Adrenal gland (tissue), 12 donors: ENCODE results near the gene PRPS2. TPM values are rescaled to one million over a fixed set of nuclear protein-coding genes. Genes with fewer than 3 reads are reported as not detected.

Experiments
- DNase-seq, 7 donors: peaks; one replicate each; pipeline ENCODE4 v3.0.0-alpha.2; 2019 to 2020
- H3K27ac ChIP-seq, 5 donors: fragments of 200-600 bp; sonication (generic) in 4 of 5; 1 replicate in 3 of 5; 2 replicates in 2 of 5; pipeline versions ENCODE4 v1.5.1 to v1.8.0; 2016 to 2020; ENCODE audit warnings: mild to moderate bottlenecking in 1 of 5
- H3K27me3 ChIP-seq: fragments of 200-600 bp; 2 replicates; pipeline ENCODE4 v1.8.0; 2021
- H3K36me3 ChIP-seq, 2 donors: fragments of 200-600 bp; replicated peaks in 1 of 2; 1 replicate in 1 of 2; 2 replicates in 1 of 2; pipeline versions ENCODE4 v1.5.1 to v1.8.0; 2018 to 2022
- H3K4me1 ChIP-seq, 2 donors: fragments of 200-600 bp; replicated peaks in 1 of 2; 1 replicate in 1 of 2; 2 replicates in 1 of 2; pipeline versions ENCODE4 v1.5.1 to v1.8.0; 2018 to 2021
- H3K4me3 ChIP-seq, 4 donors: fragments of 200-600 bp; sonication (generic) in 3 of 4; one replicate each; pipeline ENCODE4 v1.5.1; 2016 to 2018
- H3K9me3 ChIP-seq, 3 donors: fragments of 200-600 bp; sonication (generic) in 1 of 3; replicated peaks in 1 of 3; 1 replicate in 2 of 3; 2 replicates in 1 of 3; pipeline versions ENCODE4 v1.5.1 to v1.8.0; 2016 to 2021
- CTCF ChIP-seq, 6 experiments: fragments of 450-650 bp in 4 of 6; fragments of 200-600 bp in 2 of 6; sonication (generic) in 1 of 6; IDR thresholded peaks; 1 replicate in 5 of 6; 2 replicates in 1 of 6; pipeline versions ENCODE4 v1.5.1 to v1.8.0; 2016 to 2021; ENCODE audit warnings: antibody characterized with exemption in 6 of 6, mild to moderate bottlenecking in 2 of 6, moderate library complexity in 1 of 6
- POLR2A ChIP-seq, 2 donors: fragments of 450-650 bp; IDR thresholded peaks; one replicate each; pipeline ENCODE4 v1.6.1; 2017; ENCODE audit warnings: antibody characterized with exemption in 2 of 2, mild to moderate bottlenecking in 2 of 2, moderate library complexity in 1 of 2
- WGBS, 4 donors: extraction: QIAGEN DNeasy Blood & Tissue Kit in 2 of 4; methylation state at CpG; one replicate each; pipeline versions ENCODE4 v1.1.5 to v1.1.7; 2013 to 2017; 5-methylcytosine and 5-hydroxymethylcytosine counted together
- intact Hi-C, 2 donors: fragments of 100-400 bp; cut with DNase I; formaldehyde crosslinking; loops; one replicate each; pipeline versions ENCODE4 v1.14.1 to v1.15.0; 2022 to 2023
- polyA plus RNA-seq, 3 donors: library from polyadenylated mRNA; stranded (reverse); fragments of 200-250 nt in 2 of 3; fragments of 350-450 nt in 1 of 3; fragmentation: Illumina TruSeq in 1 of 3; extraction: RNeasy Lipid Tissue Mini Kit (QIAGEN cat#74804) in 1 of 3; gene quantifications; one replicate each; pipeline ENCODE4 v1.2.3, GENCODE V29; 2013 to 2014
- total RNA-seq, 9 donors: library from RNA; depleted of rRNA in 4 of 9; stranded (reverse); fragments of >200 nt in 4 of 9; fragments of 120-200 nt in 1 of 9; fragmentation: NEBNext Ultra II Directional in 1 of 9; extraction: Animal tissue kit (Norgen Biotek cat#: 25700) in 1 of 9; gene quantifications; one replicate each; pipeline versions ENCODE4 v1.1.0 to v1.2.4, GENCODE V29; 2013 to 2023
- donor health status: healthy with polysubstance abuse.
- donor health status: Bipolar disorder and iron deficiency.
- donor health status: DM: yes; HTN: yes; CAD: no.
- donor health status: DM: no; HTN: no; CAD: no.
- donor health status: DM: no; HTN: no; CAD: no.
- donor health status: DM: yes; HTN: yes; CAD: no.

The PRPS2 gene
- total and polyA plus RNA-seq, 12 donors: 4.8 to 317 (median 78.1) TPM

DNA sequence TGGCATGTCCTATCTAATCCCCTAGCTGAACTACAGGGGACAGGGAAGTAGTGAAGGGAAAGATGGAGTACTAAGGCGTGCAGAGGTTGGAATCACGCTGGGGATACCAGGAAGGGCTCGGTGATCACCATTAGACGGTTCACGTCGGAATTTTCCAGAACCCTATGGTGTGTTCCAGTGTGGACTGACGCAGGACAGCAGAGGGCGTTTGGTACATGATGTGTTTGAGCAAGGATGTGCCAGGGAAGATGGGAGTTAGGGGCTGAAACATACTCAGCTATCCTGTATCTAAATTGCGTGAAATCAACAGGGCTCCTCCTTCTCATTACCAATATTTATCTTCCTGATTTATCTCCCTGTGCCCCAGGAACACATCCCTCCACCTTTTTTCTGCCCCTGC lies 33.7 kb downstream of the PRPS2 start:
- intact Hi-C loops: loop anchor here in 1 of 2 donors (10.0 kb wide), 1 partner anchor 70 kb away; no protein-coding TSS in a partner anchor
- no peak for DNase-seq
- Histone ChIP-seq H3K4me1 (no peaks in the 10 kb centered on the region), H3K4me3 (no peak overlapping the region), H3K9me3 (no peaks in the 10 kb centered on the region), H3K36me3 (peaks cover 0 to 4% of the 10 kb centered on the region in 2 donors), H3K27ac (no peak overlapping the region), H3K27me3 (no peaks in the 10 kb centered on the region)
- 69 to 80% (median 76%) methylated on average over 9 of the region's 9 CpGs for WGBS, 4 donors
- no peak for TF ChIP-seq CTCF (IDR thresholded peaks at IDR 0.05)
- no peak for TF ChIP-seq POLR2A (IDR thresholded peaks at IDR 0.05)

GRCh38 chrX:12825801-12826200 lies 34.6 kb downstream of the PRPS2 start:
- no peak for DNase-seq
- H3K36me3 ChIP-seq: peaks cover 0 to 4% of the 10 kb centered on the region in 2 donors
- H3K4me1 ChIP-seq: no peaks in the 10 kb centered on the region
- H3K27ac ChIP-seq: no peak overlapping the region
- no peak for TF ChIP-seq POLR2A (IDR thresholded peaks at IDR 0.05)
- H3K9me3 ChIP-seq: no peaks in the 10 kb centered on the region
- 79 to 85% (median 84%) methylated on average over 7 to 8 of the region's 8 CpGs for WGBS, 4 donors
- no peak overlapping the region for H3K4me3 ChIP-seq
- no peaks in the 10 kb centered on the region for H3K27me3 ChIP-seq
- intact Hi-C loops: loop anchor here in 1 of 2 donors (10.0 kb wide), 1 partner anchor 69 kb away; no protein-coding TSS in a partner anchor

DNA sequence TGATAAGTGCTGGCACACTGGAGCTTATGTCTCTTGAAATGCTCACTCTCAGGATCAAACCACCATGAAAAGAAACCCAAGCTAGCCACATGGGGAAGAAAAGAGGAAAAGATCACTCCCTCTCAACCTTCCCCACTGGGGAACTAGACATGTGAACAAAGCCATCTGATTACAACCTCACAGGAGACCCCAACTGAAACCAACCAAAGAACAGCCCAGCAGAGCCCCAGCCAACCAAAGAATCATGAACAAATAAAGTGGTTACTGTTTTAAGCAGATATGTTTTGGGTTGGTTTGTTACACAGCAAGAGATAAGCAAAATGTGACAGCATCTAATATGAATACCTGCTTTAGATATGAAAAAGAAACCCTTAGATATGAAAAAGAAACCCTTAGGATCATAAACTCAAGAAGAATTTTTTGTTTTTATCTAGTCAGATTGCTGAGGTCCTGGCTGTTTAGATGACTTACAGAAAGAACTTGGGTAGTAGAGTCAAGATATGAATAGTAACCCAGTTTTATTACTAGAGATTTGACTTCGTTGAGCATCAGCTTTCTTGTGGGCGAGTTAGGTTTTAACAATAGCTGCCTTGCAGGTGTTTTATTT lies 52.0 kb downstream of the PRPS2 start:
- TF ChIP-seq CTCF (IDR thresholded peaks at IDR 0.05) (no peak), POLR2A (IDR thresholded peaks at IDR 0.05) (no peak)

GRCh38 chrX:12843668-12844279 lies 52.6 kb downstream of the PRPS2 start:
- 31 to 38% (median 35%) methylated on average over 6 of the region's 6 CpGs for WGBS, 4 donors
- DNase-seq: no peak
- intact Hi-C loops: no loop called here
- no peaks in the 10 kb centered on the region for H3K36me3 ChIP-seq
- no peak overlapping the region for H3K27ac ChIP-seq
- H3K4me1 ChIP-seq: no peaks in the 10 kb centered on the region
- TF ChIP-seq POLR2A (IDR thresholded peaks at IDR 0.05): no peak
- H3K4me3 ChIP-seq: no peak overlapping the region
- peaks cover 11% of the 10 kb centered on the region for H3K27me3 ChIP-seq
- H3K9me3 ChIP-seq: no peaks in the 10 kb centered on the region

More for the DNA sequence above, 52.0 kb downstream of the PRPS2 start:
- Histone ChIP-seq H3K4me3 (no peak overlapping the region), H3K36me3 (no peaks in the 10 kb centered on the region), H3K27ac (no peak overlapping the region), H3K27me3 (peaks cover 11% of the 10 kb centered on the region), H3K9me3 (no peaks in the 10 kb centered on the region), H3K4me1 (no peaks in the 10 kb centered on the region)
- intact Hi-C loops: no loop called here
- 65 to 81% (median 69%) methylated on average over 2 of the region's 2 CpGs for WGBS, 4 donors
- DNase-seq: no peak

- WGBS, 4 donors: 40 to 76% (median 59%) methylated on average over 3 of the region's 3 CpGs
- Histone ChIP-seq H3K27ac (no peak overlapping the region), H3K4me1 (no peaks in the 10 kb centered on the region), H3K36me3 (no peaks in the 10 kb centered on the region), H3K27me3 (peaks cover 11% of the 10 kb centered on the region), H3K9me3 (no peaks in the 10 kb centered on the region), H3K4me3 (no peak overlapping the region)
- intact Hi-C loops: no loop called here
- DNase-seq: no peak
- TF ChIP-seq CTCF (IDR thresholded peaks at IDR 0.05) (no peak), POLR2A (IDR thresholded peaks at IDR 0.05) (no peak)
These were observed 53.1 kb downstream of the PRPS2 start for GRCh38 chrX:12844319-12844718.
